GM21717 (cell line): Measurements from ENCODE around the gene NLRP10.

Source experiments
- ATAC-seq: cut with Tn5 transposase; IDR thresholded peaks from one replicate; pipeline ENCODE4 v1.9.1; 2021; ENCODE audit warnings: mild to moderate bottlenecking, moderate library complexity; ENCODE audit not compliant: unreplicated experiment

NLRP10 gene

DNA sequence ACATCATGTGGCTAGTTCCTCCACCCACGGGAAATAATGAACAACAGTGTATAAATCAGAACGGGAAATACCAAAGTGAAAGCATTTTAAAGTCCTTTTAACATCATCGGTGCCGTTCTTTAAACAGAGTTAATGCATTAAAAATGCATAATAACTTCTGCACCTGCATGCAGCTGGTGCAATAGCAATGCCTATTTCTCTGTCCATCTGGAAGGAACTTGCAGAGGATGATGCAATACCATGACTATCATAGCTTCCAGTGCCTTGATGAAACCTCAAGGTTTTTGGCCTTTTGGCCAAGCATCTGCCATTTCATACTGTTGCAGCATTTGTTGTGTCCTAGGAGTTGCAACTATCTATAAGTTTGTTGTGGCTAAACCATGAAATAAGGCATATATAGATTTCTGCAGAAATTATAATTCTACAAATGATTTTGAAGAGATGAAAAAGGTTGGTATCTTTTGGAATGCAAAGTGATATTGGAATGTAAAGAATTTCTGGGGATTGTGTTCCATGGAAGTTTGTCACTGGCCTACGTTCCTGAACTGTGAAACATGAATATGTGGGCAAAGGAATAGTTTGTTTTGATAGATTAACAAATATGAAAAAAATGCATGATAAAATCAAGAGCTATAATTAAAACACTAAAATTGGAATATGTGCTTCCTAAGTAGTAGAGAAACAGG lies 12.1 kb upstream of the NLRP10 start:
- no peak for ATAC-seq

DNA sequence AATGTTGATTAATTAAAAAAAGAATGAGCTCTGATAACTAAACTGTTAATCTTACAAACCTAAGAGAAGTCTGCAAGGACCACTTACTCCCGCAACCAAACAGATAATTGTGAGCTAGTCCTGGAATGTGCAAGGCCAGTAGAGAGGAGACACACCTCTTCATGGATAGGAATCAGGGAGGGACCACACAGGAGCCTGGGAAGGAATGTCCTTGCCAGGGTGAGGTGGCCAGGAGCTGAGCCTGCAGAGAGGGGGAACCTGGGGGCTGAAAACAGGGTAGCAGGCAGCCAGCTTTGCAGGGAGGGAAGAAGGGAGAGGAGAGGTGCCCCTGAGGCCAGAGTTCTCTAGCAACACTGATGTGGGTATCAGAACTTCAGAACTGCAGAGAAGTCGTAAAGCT lies 9.4 kb upstream of the NLRP10 start:
- no peak for ATAC-seq

DNA sequence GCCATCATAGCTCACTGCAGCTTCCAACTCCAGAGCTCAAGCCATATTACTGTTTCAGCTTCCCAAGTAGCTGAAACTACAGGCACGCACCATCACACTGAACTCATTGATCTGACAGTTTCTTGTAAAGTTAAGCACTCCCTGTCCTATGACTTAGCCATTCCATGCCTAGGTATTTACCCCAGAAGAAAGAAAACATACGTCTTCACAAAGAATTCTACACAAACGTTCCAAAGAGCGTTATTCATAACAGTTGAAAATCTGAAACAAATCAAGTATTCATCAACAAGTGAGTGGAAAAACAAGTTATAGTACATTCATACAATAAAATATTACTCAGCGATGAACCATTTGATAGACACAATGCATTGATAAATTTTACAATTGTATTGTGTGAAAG lies 7.8 kb upstream of the NLRP10 start:
- ATAC-seq = no peak

DNA sequence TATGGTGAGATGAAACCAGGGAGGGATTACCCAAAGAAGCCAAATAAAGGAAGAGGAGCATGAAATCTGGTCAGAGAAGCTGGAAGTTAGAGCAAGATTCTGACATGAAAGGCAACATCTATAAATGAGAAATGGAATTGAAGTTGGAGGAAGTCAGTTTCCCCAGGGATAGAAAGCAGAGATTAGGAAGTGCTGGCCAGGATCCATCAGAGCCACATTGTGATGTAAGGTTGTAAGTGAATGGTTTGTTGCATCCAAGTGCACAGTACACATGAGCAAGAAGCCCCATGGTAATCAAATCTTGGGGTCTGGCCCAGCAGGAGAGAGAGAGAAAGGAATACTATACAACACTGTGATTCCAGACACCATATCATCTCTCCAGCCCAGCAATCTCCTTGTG lies 6.6 kb upstream of the NLRP10 start:
- ATAC-seq = no peak

DNA sequence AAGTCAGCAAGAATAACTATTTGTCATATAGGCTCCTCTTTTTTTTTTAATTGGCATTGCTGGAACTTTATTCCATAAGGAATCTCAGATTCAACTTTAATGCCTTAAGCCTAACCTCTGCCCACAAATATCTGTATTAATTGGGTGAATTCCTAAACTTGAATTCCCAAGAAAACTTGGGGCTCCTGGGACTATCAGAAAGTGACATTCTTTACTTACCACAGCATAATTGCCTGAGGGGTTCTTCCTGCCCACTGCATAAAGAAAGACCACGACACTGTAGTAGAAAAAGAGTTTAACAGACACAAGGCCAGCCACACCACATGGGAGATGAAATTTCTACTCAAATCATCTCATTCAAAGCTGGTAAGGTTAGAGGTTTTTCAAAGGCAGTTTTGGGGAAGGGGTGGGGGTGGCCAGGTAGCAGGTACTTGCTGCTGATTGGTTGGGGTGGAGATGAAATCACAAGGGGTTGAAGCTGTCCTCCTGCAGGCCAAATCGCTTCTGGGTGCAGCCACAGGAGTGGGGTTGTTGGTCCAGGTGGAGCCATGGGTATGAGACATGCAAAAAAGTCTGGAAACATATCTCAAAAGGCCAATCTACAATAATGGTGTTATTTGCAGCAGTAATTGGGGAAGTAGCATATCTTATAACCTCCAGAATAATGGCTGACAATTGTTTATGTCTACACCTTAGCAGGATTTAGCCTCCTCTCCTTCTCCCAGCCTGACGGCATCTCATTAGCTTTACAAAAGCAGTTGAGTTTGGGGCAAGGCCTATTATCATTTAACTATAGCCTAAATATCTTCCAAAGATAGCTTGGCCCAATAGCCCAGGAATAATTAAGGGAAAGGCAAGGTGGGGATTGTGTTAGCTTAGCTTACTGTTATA lies 4.8 kb upstream of the NLRP10 start:
- no peak for ATAC-seq

DNA sequence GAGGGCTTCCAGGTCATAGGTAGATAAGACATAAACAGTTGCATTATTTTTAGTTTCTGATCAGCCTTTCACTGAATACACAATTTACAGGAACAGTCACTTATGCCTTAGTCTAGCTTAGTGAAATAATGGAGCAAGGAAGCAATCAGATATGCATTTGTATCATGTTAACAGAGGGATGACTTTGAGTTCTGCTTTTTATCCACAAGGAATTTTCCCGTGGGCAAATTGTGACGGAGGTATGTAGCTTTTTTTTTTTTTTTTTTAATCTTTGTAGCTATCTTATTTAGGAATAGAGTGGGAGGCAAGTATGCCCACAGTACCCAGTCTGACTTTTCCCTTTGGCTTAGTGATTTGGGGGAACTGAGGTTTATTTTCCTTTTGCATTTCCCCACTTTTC lies 3.4 kb upstream of the NLRP10 start:
- ATAC-seq = no peak

DNA sequence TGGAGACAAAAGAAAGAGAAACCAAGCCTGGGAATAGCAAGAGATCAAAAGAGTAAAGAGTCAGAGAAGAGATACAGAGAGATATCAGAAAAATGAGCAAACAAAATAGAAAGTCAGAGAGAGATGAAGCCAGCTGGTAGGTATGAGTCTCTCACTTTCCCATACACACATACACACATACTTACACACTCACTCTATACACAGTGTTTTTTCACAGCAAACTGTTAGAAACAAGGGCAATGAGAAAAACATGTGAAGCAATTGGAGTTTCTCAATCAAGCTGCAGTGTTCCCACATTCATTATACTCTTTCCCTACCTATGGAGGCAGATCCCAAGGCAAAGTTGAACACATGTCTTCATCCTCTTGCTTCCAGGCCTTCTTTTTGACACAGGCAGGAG lies 2.6 kb upstream of the NLRP10 start:
- no peak for ATAC-seq

DNA sequence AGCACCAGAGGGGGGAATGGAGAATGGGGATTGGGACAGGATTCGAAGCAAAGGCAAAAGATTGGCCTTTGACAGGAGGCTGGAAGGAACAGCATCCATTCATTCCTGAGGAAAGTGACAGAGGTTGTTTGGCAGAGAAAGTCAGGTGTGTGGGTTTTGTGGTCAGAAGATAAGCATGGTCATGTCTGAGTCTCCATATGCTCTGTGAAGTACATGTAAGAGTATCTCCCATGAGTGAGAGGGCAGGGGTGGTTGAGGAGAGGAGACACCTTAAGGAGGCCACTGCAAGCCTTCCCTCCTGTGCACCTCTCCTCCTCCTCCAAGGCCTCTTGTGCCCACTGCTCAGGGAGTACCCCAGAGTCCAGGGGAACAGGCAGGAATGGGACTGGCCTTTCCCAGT lies 1.9 kb upstream of the NLRP10 start:
- no peak for ATAC-seq

DNA sequence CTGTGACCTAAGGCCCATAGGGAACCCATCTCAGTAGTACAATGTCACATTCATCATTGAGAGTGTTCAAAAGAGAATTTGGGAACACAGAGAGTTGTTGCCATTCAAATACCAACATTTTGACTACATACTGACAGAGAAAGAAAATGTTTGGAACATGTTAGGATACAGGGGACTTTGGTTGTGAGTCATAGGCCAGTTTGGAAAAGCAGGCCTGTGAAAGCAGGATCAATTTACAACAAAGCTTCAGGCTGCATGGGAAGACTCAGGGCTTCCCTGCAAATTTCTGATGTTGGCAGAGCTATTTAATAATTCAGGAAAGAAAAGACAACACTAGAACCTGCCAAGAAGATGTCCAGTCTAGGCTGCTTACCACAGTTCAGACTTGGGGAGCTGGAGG lies 374 bp downstream of the NLRP10 start:
- no peak for ATAC-seq

DNA sequence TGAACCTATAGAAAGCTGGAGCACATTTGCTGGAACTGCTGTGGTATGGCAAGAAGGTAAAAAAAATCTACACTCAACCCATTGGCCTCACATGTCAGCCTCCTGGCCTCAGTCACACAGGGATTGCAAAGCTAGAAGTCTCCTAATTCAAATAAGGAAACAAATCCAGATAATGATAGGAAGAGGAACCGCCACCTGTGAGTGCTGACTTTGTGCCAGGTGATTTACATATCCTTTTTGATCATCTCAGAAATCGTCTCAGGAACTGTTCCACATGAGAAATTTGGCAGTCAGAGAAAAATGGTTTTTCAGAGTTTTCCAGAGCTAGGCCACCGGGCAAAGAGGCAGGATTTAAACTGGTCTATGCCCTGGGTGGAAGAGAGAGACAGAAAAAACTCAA lies 986 bp downstream of the NLRP10 start:
- ATAC-seq = no peak

DNA sequence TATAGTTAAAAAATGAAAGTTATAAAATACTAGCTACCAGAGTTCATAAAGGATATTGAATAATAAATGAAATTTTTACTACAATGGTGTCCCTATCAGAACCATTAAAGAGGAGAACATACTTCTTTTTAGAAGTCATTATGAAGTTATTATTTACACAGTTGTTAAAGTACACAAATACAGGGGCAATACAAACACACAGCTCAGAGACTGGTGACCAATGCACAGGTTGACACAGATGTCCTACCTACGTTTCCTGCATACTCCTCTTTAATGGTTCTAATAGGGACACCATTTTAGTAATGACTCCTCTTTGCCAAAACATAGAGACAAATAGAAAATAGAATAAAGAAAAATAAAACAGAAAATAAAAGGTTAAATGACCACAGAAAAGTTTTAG lies 10.1 kb downstream of the NLRP10 start:
- ATAC-seq = no peak

DNA sequence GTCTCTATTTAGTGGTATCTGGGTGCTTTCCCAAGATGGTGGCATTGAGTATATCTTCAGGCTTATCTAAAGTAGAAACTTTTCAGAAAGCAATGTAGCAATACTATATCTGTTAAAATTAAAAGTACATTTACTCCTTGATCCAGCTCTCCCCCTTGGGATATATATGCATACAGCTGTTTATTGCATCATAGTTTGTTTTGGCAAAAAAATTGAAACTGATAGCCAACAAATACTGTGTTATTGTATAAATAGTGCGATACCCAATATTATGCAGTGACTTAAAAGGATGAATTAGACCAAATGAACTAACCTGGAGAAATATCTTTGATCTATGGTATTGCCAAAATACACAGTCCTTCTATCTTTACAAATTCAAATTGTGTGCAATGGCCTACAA lies 15.3 kb downstream of the NLRP10 start:
- no peak for ATAC-seq

DNA sequence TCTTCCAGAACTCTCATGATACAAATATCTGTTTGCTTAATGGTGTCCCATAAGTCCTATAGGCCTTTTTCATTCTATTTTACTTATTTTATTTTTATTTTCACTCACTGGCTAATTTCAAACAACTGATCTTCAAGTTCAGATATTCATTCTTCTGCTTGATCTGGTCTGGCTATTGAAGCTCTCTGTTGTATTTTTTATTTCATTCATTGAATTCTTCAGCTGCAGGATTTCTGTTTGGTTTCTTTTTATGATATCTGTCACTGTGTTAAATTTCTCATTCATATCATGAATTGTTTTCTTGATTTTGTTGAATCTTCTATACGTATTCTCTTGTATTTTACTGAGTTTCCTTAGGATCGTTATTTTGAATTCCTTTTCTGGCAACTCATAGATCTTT lies 21.1 kb downstream of the NLRP10 start:
- ATAC-seq = no peak

DNA sequence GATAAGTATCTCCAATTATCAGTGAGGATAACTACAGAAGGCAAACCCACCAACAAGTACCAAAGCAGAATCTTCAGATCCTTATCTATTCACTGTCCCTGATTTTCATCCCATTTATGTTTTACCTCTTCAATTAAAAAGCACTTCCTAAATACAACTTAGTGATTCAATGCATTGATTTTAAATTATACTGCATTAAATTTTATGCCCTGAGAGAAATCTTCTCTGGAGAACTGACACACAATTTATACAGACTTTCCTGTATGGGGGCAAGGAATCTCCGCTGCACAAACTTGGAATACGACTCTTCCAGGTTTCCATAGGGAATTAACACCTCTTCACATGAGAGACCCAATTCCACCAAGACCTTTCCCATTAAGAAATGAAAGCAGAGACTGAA lies 23.6 kb downstream of the NLRP10 start, which contains the start of gene OR10A3:
TSS of gene OR10A3 (minus strand) at position 101 of the 400 bp plus-strand sequence. CDS start 2,188 bp downstream, outside the sequence.
- no peak for ATAC-seq

DNA sequence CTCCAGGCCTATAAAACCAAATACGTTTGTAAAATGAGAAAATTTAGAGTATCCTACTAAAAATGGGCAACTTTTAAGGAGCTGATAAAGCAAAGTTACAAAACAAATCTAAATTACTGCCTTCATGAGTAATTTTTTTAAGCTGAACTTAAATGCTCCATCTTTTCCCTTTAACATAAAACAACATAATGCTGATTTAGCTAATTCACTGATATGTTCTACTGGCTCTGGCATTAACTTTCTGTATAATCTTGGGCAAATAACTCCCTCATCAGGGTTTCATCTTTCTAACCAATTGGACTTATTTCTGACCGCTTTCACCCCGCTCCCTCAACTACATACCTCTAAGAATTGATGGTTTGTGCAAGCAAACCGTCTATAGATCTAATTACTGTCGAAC lies 24.1 kb downstream of the NLRP10 start:
- ATAC-seq = no peak

DNA sequence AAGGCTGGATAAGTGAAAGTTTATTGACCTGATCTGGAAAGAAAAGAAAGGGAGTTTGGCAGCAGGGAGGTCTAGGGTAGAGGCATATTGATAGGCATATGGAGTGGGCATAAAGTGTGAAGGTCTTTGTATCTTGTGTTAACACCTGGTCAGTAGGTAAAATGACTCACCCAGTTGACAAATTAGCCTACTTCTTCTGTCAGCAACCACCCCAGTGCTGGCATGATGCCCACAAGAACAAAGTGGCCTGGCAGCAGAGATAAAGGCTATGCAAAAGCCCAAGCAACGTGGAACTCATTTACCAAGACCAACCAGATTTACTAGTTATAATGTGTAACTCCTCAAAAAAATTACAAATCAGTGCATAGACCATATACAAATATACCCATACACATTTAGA lies 28.6 kb downstream of the NLRP10 start:
- no peak for ATAC-seq

DNA sequence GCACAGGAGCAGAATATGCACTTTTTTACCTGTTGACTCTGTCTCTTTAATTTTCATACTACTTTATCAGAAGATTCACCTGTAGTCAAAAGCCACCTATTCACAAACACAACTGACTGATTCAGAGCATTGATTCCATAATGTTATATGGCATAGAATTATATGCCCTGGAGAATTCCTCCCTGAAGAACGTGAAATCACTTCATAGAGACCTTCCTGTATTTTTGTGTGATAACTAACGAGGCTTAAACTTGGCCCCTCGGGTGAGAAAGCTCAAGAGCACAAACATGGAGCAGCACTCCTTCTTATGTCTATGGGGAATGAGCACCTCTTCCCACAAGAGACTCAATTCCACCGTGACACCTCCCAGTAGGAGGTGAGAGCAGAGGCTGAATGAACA lies 34.1 kb downstream of the NLRP10 start, which contains the start of gene OR10A6:
TSS of gene OR10A6 (minus strand) at position 101 of the 400 bp plus-strand sequence. CDS start 2,606 bp downstream, outside the sequence.
- ATAC-seq = no peak

DNA sequence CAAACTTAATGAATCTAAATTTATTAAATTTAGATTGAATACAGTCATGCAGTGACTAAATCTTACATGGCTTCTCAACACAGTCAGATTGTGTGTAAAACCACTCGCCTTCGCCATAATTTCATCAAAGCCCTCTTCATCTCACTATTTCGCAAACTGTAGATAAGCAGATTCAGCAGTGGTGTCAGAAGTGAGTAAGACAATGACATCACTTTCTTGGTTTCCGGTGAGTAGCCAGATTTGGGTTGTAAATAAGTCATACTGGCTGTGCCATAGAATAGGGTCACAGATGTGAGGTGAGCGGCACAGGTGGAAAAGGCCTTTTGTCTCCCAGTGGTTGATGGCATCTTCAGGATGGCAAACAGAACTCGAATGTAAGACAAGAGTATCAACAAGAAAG lies 37.6 kb downstream of the NLRP10 start:
- no peak for ATAC-seq

DNA sequence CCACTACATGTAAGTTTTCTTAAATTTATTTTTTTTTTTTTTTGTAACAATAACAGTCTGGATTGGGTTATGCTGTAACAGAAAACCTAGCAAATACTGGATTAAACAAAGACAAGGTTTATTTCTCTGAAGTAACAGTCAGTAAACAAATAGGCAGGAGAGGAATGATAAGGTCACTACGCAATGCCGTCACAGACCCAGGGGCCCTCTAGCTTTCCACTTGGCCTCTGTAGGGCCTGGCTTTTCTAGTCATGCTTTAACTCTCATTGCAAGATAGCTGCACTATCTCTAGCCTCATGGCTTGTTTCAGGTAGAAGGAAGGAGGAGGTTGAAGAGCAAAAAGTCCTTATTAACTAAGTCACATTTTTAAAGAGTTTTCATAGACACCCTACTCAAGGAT lies 40.7 kb downstream of the NLRP10 start:
- ATAC-seq = no peak

DNA sequence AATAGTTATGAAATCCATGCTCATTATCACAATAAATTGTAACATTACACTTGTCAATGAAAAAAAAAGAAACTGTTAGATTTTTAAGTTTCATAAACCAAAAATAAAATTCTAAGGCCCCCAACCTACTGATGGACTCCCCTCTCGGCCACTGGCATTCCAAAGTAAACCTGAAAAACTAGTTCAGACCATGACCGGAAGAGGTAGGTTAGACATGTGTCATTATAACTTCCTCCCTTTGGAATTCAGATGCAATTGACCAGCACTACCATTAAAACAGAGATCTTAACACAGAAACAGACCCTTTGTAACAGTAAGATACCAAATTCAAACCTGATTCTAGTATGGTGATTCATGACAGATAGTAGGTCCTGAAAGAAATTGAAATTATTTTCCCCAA lies 47.1 kb downstream of the NLRP10 start:
- ATAC-seq = no peak
